GM18507 (cell line): ENCODE results near the gene PTPRF.

Experiments used
- DNase-seq: peaks from one replicate; pipeline ENCODE4 v3.0.0; 2011; ENCODE audit warnings: low read depth; ENCODE audit not compliant: insufficient read length; ENCODE audit errors: extremely low spot score
- FAIRE-seq: peaks from 2 replicates; lab custom pipeline; 2011; peaks lifted over from hg19 to GRCh38; lab: Jason Lieb, UNC

PTPRF gene

DNA sequence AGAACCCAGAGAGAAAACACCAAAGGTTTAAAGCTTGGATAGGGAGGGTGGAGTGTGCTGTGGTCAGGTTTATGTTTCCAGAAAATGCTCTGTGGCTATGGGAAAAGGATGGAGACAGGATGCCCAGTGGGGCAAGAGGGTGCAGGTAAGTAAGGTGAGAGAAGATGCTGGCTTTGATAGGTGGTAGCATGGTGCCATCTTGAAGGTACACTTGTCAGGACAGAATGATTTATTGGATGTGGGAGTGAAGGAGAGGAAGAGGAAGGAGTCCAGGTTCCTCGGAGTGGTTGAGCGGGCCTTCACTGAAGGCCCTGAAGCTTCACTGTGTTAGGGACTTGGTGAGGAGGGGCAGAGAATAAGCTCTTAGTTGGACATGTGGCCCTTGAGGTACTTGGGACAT, 3.6 kb downstream of the PTPRF start:
- no peak for FAIRE-seq

DNA sequence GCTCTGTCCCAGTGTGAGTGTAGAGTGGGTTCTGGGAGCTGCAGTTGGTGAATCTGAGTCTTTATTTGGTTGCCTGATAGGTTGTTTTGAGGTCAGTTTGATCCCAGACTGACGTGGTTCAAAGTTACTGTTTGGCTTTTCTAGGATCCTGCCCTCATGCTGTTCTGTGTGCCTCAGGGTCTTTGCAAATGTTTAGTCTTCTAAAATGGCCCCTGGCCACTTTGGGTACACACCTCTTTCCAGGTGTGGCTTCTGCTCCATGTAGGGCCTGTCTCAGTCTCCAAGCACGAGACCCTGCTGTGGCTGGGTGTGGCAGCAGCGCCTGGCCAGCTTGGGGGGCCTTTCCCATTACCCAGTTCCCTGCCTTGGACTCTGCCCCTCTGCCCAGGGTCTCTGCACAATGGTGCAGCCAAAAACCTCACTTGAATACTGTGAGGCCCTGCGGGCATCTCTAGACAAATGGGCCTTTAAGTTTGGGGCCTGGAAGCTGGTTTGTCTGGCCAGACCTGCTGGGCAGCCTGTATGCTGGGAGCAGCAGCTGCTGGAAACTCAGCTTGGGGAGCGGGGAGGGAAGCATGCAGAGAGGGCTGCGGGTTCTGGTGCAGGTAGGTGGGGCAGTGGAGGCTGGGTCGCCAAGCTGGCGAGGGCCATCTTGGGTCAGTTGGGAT, 5.6 kb downstream of the PTPRF start:
- no peak for DNase-seq
- FAIRE-seq = no peak

More for the DNA sequence above, 3.6 kb downstream of the PTPRF start:
- DNase-seq = no peak

DNA sequence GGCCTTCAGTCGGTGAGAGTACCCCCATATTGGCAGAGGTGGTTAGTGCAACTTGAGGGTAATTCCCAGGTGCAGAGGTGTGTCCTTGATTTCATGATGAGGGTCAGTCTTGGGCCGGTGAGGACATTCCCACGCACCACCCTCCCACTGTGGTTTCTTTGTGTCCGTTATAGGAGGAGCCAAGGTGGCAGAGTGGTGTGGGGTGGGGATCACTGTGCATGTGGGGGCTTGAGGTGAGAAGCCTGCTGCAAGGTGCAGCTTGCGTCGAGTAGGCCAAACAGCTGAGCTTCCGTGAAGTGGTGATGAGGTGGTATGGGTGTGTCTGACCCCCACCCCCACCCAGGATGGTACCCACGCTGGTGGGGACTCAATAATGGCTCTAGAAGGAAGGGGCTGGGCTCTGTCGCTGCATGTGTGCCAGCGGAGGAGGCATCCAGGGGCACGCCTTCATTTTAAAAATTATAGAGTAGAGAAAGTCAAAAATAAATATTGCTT, 6.2 kb downstream of the PTPRF start:
- DNase-seq (no peak), FAIRE-seq (no peak)

DNA sequence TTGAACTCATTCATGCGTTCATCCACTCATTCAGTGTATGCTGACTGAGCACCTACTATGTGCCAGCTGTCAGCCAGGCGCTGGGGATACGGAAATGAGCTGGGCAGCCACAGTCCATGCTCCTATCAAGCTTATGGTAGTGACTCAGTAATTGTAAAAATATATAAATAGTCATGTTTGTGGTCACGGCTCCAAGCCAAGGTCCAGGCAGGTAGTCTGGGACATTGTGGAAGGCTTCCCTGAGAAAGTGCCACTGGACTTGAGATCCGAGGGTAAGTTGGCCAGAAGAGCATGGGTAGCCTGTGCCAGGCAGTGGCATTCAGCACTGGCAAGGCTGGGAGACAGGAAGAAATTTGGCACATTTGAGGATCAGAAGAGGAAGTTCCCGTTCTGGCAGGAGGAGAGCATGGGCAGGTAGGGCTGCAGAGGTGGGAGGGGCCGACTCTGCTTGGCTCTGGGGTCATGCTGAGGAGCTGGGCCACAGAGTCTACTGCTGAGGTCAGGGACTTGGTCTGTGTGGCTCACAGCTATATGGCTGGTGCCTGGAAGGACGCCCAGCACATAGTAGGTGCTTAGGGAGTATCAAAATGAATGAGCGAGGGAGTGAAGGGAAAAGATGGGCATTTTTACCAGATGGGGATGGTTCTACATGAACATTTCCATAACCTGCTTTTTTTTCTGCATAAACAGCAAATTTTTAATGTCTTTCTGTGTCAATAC, 6.9 kb downstream of the PTPRF start:
- no peak for DNase-seq
- no peak for FAIRE-seq

DNA sequence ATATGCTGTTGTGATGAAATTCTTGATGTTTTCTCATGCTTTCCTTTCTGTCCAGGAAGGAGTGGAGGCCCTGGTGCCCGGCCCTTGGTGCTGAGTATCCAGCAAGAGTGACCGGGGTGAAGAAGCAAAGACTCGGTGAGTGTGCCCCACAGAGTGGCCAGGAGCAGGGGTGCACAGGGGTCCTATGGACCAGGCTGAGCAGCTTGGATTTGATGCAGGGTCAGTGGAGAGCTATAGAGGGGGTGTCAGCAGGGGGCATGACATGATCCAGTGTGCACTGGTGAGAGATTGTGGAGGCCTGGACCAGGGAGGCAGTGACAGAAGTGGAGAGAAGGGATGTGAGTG, 7.4 kb downstream of the PTPRF start:
- FAIRE-seq (no peak), DNase-seq (no peak)

DNA sequence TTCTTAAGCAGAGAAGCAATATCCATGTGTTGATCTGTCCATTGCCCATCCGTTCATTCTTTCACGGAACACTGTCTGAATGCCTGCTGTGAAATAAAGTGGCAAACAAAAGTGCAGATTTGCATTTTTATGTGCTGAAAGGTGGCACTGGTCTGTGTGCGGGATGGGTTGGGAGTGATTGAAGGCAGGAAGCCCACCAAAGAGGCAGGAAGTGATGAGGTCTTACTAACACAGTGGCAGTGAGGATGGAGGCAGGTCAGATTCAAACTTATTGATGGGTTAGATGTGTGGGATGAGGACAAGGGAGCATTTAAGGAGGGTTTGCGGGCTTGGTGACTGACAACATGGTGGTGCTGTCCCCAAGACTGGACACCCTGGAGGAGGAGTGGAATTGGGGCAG, 8.3 kb downstream of the PTPRF start:
- no peak for DNase-seq
- FAIRE-seq = no peak

DNA sequence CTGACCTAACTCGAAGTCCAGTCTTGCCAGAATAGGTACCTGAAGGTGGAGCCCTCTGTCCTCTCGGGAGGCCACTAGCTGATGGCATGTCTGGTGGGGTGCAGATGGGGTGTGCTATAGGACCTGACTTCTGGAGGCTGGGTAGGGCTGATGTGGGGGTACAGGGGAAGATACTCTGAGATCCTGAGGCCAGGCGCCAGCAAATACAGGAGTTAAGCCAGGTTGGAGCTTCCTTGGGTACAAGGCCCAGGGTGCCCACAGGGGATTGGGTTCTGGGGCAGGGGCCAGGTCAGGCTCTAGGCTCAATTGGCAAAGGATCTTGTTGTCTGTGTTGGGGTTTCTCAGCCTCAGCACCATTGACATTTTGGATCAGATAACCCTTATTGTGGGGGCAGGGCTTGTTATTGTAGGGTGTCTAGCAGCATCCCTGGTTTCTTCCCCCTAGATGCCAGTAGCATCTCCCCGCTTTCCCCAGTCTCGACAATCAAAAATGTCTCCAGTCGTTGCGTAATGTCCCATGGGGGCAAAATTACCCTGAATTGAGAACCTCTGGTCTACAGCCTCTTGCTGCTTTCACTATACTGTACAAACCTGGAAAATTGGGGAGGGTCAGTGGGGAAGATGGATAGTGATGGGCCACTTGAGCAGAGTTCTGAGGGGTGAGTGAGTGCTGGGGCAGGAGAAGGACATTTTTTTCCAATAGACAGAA, 9.2 kb downstream of the PTPRF start:
- FAIRE-seq (no peak), DNase-seq (no peak)

DNA sequence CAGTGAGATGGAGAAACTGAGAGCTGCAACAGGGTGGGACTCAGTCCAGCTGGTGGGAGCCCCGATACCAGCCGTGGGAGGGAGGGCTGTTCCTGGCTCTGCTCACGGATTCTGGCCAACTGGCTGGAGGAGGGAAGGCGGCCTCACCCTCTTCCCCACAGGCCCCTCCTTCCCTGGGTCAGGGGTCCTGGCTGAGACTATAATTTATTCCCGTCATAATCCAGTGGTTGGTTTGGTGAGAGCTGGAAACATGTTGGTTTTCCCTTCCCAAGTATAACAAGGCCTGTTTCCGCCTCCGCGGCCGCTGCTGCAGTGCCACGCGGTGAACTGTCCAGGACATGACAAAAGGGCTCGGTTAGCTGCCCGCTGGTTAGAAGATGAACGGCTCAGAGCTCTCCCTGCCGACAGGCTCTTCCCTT, 10.0 kb downstream of the PTPRF start:
- no peak for DNase-seq
- FAIRE-seq = no peak

DNA sequence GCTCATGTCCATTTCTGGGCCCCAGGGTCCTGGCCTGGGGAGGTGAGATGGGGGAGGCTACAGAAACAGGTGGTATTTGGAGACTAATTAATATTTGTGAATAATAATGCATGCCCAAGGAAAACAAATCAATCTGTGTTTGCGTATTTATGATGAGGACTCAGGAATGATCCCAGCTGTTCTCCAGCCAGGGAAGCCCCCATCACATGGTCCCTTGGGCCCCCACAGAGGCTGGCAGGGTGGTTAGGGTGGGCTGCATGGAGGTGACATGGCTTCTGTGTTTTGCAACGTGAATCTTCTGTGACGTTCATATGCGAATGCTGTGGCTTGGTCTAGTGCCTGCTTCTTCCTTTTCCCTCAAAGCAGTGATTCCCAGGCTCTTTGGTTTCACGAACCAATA, 10.5 kb downstream of the PTPRF start:
- FAIRE-seq (no peak), DNase-seq (no peak)

DNA sequence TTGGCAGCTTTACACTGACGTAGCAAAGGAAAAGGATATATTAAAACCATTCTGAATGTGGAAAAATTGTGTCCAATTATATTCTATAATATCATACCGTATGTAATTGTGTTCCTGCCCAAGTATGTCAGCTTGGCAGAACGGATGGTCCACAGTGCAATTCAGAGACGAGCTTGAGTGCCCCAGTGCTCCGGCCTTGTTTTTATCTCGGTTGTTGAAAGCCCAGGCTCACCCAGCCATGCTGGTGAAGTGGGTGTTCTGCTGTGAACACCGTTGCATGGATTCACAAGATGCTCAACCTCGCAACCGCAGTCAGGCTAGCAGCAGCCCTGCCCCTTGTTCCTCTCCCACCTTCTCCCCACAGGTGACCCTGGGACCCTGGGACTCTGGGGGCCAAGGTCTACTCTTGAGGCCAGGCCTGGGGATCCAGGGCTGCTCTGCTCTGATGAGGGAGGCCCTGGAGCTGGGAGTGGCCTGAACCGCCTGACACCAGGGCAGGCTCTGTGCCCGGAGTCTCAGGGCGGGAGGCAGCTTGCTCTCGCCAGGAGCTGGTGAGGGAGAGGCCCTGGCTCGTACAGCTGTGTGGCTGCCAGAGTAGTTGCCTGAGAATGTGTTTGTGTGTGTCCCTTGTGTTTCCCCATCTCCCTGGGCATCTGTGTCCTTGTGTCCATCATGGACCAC, 11.2 kb downstream of the PTPRF start:
- FAIRE-seq = no peak
- no peak for DNase-seq

DNA sequence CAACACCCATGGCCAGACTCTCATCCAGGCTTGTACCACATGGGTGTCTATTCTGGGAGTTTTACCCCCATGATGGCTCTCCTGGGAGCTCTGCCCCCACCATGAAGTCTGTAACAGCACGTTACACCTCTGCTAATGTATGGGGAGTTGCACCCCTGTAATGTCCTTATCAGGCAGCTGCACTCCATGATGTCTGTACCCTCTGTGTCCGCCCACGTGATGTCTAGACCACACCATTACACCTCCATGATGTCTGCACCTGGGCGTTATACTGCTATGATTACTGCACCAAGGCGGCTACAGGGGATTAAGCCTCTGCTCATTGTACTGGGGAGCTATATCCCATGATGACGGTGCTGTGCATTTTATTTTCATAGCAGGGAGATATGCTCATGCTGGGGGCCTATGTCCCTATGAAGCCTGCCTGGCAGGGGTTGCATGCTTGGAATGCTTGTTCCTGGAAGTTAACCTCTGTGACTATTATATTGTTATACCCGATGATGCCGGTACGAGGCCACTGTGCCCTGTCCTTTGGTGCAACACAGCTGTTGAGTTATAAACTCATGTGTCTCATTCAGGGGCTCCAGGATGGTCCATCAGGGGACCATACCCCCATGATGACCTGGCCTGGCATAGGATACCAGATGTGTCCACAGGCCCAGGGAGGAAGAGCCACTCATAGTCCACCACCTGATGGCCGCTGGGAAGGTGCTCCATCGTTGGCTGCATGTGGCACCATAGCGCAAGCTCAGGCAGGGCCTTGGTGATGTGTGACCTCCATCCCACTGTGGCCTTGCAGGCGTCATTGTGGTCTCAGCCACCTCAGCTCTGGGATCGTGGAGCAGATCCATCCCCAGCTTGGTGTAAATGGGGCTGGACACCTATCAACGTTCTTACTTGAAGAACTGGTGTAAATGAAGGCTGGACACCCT, 12.1 kb downstream of the PTPRF start:
- FAIRE-seq = no peak
- DNase-seq = no peak

DNA sequence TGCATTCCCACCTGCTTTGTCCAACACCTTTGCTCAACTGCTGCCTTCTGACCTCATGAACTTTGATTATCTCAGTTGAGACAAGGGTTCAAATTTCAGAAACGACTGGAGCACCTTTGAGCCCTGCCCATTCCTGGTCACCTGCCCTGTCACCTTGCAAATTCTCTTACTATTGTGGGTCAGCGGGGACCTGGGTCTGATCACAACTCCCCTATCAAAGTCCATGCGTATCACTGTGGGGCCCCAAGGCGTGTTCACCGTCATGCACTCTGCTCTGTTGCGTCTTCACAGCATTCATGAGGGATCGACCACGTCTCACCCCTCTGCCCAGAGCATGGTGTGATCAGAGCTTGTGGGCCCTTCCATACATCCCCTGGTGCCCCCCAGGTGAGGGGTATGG, 12.9 kb downstream of the PTPRF start:
- FAIRE-seq = no peak
- no peak for DNase-seq

DNA sequence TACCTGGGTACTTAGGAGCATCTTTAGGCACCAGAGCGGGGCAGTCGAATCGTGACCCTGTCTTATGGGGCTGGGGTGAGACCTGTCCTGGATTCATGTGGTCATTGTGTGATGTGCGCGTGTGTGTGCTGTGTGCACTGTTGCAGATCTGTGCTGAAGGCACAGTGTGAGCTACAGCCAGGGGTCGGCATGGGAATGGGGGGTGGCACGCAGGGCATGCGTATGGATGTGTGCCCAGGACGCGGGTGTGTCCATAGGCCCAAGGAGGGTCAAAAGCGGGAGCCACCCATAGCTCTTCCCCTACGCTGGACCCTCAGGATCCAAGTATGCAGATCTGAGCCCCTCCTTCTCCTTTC, 14.6 kb downstream of the PTPRF start:
- no peak for FAIRE-seq
- no peak for DNase-seq

DNA sequence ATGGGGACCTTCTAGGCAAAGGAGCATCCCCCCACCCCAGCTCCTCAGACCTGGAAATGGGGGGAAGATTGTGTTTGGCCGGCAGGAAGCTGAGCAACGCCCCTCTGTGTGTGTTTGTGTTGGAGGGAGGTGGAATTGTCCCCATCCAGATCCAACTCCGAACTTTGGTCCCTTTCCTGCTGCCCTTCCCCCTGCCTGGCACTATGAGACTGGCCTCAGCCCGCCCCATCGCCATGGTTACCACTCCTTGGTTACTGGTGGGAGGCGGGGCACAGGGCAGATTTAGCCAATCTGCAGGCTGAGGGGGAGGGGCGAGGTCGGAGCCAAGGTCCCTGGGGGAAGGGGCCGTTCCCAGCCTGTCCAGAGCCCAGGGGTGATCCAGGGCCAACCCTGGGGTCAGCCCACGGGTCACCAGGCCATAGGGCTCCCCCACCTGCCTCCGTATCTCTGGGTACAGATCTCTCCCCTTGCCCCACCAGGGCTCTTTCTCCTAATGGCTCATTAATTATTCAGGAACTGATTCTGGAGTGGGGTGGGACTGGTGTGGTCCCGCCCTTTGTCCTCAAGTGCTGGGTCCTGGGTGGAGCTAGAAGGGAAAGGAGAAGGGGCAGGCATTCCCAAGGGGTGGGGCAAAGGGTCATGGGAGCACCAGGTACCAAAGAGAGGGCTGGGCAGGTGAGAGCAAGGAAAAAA, 15.2 kb downstream of the PTPRF start:
- DNase-seq = no peak
- FAIRE-seq = no peak

DNA sequence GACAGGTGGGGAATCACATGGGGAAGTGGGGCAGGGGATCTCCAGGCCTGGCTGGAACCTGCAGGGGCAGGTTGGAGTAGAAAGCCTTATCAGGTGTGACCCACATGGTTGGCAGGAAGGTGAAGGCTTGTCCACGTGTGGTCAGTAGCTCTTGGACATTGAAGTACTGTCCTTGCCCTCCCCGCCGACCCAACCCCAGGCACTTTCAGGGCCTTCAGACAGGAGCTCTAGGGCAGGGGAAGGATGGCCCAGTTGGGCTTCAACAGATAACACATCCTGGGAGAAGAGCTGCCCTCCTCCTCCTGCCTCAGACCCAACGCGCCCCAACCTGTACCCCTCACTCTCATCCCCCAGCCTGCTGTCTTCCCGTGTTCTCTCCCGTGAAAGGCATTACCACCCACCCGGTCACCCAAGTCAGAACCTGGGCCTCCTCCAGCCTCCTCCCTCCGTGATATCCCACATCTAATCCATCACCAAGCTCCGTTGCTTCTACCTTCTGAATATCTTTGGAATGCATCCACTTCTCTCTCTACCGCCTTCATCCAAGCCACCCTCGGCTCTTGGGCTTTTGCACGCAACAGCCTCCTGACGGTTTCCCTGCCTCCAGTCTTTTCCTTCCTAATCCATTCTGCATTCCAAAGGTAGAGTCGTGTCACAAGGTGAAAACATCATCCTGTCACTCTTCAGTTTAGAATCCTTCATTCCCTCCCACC, 15.9 kb downstream of the PTPRF start:
- no peak for DNase-seq
- FAIRE-seq = no peak

DNA sequence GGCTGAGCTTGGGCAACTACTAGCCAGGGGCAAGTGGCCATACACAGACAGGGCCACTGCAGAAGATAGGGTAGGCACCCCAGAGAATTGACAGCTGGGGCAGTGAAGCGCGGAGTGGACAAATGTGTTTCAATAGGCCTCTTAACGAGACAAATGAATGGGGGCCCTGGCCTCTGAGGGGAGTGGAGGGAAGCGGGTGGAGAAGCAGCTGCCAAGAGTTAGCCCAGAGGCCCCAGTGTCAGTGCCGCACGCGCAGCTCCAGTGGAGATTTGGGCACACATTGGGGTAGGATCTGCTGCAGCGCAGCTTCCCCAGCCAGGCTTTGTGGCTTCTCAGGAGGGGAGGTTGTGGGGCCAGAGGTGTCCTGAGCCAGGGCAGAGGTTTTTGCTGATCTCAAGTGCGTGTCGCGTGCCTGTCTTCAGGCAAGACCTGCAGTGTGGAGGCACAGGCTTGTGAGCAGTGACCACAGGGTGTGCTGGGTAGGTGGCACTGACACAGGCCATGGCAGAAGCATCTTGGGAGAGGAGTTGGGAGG, 16.9 kb downstream of the PTPRF start:
- FAIRE-seq (no peak), DNase-seq (no peak)

DNA sequence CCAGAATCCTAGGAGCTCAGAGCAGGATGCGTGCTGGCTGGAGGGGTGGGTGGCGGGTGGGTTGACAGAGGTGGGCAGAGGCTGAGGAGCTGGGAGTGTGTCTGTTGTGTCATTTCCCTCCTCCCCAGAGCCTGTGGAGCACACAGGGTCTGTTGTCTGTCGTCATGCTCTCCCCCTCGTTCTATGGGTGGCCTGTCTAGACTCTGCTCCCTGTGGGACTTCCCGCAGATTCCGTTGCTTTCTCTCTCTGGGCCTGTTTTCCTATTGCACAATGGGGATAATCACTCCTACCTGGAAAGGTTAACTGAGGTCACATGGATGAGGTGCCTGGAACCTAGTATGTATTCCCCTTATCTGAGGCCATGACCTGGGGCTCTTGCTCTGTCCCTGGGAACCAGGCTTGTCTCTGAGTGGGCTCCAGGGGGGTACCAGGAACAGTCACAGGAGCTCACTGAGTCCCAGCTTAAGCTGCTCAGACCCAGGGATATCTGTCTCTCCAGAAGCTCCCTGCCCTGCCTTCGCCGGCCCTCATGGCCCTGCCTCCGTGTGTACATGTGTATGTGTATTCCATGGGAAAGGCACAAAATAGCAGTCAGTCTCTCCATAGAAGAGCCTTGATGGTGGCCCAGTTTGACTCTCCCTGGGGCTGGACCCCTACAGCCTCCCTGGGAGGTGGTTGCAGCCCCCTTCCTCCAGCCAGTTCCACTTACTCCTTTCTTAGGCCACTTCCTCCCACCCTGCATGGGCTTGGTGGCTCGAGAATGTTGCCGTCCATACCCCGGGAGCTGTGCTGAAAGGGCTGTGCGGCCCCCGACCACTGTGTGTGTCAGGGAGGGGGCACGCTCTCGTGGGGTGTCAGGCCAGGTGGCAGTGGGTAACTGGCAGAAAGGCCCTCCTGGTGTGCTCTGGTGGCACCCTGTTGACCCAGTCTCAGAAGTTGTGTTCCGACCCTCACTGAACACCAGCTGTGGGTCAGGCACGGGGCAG, 17.9 kb downstream of the PTPRF start:
- DNase-seq (no peak), FAIRE-seq (no peak)
